HepG2 (cell line): ENCODE results near the gene FGGY.

ENCODE experiments used
- EZH2 ChIP-seq: conservative IDR thresholded peaks from 2 replicates; pipeline ENCODE4 v1.6.1; 2012; ENCODE audit warnings: mild to moderate bottlenecking, low read depth, low read length, moderate library complexity
- FLYWCH1 ChIP-seq: sonication (generic); formaldehyde crosslinking; IDR thresholded peaks from 2 replicates; pipeline ENCODE4 v1.8.1; 2023; ENCODE audit warnings: mild to moderate bottlenecking, missing genetic modification reagents
- HNRNPL ChIP-seq: fragments of 200-400 bp; formaldehyde crosslinking; IDR thresholded peaks from 2 replicates; pipeline ENCODE4 v1.6.1; 2017; ENCODE audit warnings: mild to moderate bottlenecking, low read depth, low read length
- IRX3 ChIP-seq: sonication (generic); formaldehyde crosslinking; IDR thresholded peaks from 2 replicates; pipeline ENCODE4 v1.8.1; 2023; ENCODE audit warnings: mild to moderate bottlenecking, low read depth, missing genetic modification reagents, borderline replicate concordance
- SP1 ChIP-seq, 2 experiments: fragments of 450-650 bp in 1 of 2; sonication (generic) in 1 of 2; formaldehyde crosslinking in 1 of 2; IDR thresholded peaks; 2 replicates each; pipeline versions ENCODE4 v1.4.0 to v1.6.1; 2016 to 2020; ENCODE audit warnings: missing genetic modification reagents in 1 of 2
- TCF7 ChIP-seq: sonication (generic); IDR thresholded peaks from 2 replicates; pipeline ENCODE4 v1.6.1; 2016; ENCODE audit warnings: antibody characterized with exemption, low read depth

DNA sequence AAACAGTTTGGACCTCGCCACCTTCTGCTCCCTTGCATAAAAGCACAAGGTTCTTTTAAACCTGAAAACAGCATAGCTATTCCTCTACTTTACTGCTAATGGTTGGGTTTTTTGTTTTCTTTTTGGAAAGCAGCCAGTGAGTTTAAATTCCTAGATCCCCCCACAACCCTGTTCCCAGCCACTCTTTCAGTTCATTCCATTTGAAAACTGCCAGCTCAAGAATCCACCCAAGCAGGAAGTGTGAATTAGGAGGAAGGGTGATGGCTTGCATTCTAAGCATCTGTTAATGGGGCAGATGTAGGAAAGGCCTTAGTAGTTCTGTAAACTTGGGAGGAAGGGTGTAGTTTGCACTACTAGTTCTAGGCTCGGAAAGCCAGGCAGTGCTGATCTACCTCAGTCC, 344.9 kb downstream of the FGGY start:
- TF ChIP-seq SP1 (IDR thresholded peaks at IDR 0.05) (no peak), SP1 (CRISPR knock-in tag; IDR thresholded peaks at IDR 0.05) (no peak), TCF7 (no peak), EZH2 (no peak), IRX3 (CRISPR knock-in tag) (no peak), FLYWCH1 (CRISPR knock-in tag) (no peak), HNRNPL (no peak)
